Activated CD4-positive, alpha-beta T cell treated with anti-CD3 and anti-CD28 coated beads for 48 hours (primary cell): ENCODE data around the gene TRAPPC13.
"Not testable (repeated sequence)": the region's sequence is repeated elsewhere in the genome, so short reads cannot be mapped to it uniquely, and the experiment has no call there.

Source experiments
- DNase-seq: peaks from one replicate; pipeline ENCODE4 v3.0.0-alpha.2; 2020

Gene TRAPPC13, protein sequence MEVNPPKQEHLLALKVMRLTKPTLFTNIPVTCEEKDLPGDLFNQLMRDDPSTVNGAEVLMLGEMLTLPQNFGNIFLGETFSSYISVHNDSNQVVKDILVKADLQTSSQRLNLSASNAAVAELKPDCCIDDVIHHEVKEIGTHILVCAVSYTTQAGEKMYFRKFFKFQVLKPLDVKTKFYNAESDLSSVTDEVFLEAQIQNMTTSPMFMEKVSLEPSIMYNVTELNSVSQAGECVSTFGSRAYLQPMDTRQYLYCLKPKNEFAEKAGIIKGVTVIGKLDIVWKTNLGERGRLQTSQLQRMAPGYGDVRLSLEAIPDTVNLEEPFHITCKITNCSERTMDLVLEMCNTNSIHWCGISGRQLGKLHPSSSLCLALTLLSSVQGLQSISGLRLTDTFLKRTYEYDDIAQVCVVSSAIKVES

DNA sequence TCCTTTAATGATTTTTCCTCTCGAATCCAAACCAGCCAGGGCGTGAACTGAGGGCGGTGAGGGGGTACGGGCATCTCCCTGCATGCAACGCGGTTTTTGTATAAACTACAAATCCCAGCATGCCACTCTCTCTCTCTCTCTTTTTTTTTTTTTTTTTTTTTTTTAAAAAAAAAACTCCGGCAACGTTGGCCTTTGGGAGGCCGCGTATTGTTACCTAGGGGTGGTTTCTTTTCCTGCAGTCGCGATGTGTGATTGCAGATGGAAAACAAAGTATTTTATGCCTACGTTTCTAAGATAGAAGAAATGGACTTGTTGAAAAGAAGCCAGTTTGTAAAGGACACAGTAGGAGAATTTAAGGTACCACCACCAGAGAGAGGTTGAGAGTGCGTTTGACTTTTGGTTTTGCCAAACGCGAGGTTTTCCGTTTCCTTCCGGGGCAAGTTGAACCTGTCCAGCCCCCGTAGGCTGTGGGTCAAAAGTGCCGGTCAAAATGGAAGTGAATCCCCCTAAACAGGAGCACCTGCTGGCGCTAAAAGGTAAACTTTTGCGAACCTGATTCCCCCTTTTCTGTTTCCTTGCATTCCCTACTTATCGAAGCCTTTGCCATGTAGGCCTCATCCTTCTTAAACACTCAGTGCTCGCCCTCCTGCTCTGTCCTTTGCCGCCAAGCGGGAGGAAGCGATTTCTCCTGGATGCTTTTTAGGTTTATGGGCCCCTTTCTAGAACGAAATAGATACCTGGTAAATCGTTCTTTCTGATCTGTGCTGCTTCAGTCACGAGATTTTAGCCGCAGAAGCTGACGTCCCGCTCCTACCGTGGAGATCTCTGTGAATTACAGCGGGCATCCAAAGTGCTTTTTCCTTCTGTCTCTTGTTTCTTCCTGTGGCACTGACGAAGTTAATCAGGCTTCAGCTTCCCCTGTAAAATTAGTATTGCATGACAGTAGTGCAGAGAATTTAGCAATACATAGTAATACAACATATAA lies at the start of gene TRAPPC13, which contains the start of gene SHLD3:
TRAPPC13 (plus strand) TSS at position 457 of the 985 bp plus-strand sequence; CDS start at position 491, 34 bp downstream.
SHLD3 (plus strand) TSS at position 457 of the 985 bp plus-strand sequence. CDS start 4,561 bp downstream, outside the sequence.
- peak; percentile 84 for DNase-seq

DNA sequence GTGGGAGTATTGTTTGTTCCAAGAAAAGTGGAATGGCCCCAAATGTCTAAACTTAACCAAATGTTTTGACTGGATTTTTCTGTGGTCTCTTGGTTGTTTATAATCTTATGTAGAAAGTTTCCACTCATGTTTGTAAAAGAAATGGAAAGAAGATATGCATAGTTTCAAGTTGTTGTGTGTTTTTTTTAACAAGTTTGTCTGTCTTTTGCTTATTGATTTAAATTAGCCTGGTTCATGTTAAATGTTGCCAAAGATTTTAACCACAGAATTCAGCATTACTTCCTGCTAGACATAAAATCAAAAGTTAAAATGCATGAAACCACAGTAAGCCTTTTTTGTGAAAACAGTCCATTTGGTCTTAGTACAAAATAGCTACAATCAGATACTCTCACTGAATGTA lies 47.7 kb upstream of the TRAPPC13 start:
- no peak for DNase-seq

DNA sequence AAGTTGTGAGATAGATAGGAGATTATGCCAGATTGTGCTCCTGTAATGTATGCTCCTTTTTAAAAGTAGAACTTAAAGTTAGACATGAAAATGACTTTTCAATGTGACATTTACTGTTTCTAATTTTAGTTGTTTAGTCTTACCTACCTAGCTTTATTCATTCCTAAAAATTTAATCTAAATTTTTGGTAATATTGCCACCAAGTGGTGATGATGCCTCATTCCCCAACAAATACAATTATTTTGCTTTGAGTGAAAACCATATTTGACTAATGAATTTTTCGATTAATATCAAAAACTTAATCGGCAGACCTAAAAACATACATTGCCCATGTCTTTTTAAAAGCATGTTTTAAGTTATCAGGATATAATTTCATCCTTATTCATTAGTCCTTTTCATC lies 36.1 kb upstream of the TRAPPC13 start:
- no peak for DNase-seq

DNA sequence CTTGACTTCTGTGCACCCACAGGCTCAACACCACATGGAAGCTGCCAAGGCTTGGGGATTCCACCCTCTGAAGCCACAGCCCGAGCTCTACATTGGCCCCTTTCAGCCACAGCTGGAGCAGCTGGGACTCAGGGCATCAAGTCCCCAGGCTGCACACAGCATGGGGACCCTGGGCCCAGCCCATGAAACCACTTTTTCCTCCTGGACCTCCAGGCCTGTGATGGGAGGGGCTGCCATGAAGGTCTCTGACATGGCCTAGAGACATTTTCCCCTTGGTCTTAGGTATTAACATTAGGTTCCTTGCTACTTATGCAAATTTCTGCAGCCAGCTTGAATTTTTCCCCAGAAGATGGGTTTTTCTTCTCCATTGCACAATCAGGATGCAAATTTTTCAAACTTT lies 23.1 kb upstream of the TRAPPC13 start:
- not testable (repeated sequence) for DNase-seq

DNA sequence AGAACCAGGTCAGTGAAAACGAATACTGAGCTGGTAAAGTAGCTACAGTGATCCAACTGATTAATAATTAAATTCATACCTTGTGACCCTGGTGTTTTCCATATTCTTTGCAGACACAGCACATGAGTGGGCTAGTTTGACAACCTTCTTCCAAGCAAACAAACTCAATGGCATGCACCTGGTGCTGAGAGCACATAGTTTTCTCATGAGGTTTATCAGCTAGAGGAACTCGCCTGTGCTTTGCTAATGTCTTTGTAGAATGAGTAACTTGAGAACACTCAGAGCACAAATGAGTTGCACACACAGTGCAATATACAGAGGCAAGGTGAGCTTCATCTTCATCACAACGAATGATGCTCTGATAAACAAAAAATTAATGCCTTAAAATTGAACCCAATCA lies 13.3 kb upstream of the TRAPPC13 start:
- no peak for DNase-seq

DNA sequence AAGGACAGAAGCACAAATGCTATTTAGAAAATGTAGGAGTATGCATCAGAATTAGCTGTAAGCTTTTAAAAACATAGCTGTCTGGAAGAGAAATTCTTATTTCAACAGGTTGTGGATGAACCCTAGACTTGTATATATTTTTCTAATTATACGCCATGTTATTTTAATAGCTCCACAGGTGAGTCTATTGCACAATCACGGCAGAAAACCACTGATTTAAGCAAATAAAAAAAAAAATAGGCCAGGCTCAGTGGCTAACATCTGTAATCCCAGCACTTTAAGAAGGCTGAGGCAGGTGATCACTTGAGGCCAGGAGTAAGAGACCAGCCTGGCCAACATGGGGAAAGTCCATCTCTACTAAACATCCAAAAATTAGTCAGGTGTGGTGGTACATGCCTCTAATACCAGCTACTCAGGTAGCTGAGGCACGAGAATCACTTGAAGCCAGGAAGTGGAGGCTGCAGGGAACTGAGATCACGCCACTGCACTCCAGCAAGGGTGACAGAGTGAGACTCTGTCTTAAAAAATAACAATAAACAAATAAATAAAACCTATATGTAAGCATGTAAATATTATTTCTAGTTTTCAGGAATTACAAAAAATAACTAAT lies 12.4 kb upstream of the TRAPPC13 start:
- no peak for DNase-seq

DNA sequence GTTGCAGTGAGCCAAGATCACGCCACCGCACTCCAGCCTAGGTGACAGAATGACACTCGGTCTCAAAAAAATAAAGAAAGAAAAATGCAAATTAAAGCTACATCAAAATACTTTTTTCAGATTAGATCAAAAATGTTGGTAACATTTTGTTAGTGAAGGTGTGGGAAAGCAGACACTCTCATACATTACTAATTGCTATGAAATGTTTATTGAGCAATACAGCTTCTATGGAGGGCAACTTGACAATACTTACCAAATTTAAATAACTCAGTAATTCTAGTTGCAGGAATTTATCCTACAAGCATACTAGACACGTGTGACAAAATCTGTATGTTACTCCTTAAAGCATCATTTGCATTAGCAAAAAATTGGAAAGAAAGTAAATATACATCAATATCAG lies 4.8 kb upstream of the TRAPPC13 start:
- DNase-seq = no peak

DNA sequence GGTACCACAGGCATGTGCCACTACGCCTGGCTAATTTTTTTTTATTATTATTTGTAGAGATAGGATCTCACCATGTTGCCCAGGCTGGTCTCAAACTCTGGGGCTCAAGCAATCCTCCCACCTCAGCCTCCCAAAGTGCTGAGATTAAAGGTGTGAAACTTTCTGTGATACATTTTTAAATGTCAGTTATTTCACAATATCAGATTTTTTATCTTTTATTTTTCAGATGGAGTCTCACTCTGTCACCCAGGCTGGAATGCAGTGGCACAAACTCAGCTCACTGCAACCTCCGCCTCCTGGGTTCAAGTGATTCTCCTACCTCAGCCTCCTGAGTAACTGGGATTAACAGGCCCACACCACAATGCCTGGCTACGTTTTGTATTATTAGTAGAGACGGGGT lies 2.9 kb upstream of the TRAPPC13 start:
- not testable (repeated sequence) for DNase-seq

DNA sequence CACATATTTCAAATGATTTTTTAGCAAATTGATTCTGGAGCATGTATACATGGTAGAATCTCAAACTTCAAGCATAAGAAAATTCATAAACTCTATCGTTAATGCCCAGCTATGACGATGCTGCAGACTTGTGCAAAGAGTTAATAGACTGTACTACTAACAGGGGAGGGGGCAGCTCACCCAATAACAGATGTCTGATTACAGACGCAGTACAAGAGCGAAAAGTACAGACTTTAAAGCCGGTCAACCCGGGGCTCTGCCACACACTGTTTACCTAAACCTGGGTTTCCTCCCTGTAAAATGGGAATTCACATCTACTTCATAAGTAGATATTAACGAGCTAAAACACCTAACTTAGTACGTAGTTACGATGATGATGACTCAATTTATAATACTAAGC lies 1.3 kb upstream of the TRAPPC13 start:
- DNase-seq = no peak

DNA sequence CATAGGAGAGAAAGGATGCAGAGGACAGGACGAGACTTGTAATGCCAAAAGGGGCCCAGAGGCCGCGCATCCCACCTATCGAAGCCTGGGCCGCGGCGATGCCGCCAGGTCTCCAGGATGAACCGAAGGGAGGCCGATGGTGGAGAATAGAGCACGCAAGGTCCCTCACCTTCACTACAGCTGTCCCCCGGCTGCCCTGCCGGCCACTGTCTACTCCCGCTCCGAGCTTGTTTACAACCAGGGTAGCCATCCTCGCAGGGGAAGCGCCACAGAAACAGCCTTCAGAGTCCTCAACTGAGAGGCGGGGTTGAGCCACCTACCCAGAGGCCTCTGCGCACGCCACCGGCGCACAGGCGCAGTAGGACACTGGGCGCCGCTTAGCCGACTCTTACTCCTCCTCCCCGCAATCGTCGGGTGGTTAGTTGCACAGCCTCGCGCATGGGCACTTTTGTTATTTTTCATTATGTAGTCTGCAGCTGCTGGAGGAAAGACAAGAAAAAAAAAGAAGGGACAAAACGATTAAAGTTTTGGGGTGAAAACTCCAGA lies 729 bp upstream of the TRAPPC13 start, which contains the start of gene TRIM23:
TRIM23 (minus strand) TSS at position 309 of the 546 bp plus-strand sequence; CDS start at position 250, 59 bp downstream.
- peak; percentile 93 for DNase-seq

DNA sequence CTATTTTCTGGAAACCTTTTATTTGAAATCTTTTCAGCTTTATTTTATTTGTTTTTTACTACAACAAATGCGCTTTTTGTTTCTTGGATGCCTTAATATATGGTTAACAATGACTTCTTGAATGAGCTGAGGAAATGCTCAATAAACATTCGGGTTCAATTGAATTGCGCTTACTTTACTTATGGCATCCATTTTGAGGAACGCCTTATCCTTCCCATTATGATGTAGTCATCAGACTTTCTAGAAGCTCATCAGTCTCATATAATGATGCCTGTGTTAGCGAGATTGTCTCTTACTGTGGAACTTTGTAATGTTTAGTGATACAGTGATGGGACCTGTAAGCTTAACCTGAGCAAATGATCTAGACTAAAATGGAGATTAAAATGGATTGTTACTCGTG lies 916 bp downstream of the TRAPPC13 start:
- no peak for DNase-seq

DNA sequence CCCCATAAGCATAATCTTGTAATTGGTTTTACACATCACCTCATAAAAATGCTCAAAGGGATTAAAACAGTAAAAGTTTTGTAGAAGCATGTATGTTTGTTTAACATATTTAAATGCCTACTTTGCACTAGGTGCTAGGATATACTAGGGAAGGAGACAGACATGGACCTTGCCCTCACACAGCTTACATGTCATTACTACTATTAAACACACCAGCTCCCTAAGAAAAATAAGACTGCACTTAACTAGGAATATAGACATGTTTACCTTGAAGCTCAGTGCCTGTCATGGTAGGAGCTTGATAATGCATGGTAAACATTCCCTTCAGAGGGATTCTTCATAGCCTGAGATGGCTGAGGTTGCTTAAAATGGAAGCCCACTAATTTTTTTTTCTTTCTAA lies 6.2 kb downstream of the TRAPPC13 start:
- no peak for DNase-seq

DNA sequence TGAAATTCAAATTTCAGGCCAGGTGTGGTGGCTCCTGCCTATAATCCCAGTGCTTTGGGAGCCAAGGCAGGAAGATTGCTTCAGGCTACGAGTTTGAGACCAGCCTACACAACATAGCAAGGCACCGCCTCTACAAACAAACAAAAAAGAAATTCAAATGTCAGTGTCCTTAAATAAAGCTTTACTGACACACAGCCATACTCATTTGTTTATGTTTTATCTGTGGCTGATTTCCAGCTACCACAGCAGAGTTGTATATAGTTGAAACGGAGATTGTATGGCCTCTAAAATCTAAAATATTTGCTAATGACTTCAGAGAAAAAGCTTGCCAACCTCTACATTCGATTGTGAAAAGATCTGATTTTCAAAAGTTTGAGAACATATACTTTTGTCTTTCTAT lies 15.4 kb downstream of the TRAPPC13 start:
- DNase-seq = no peak

DNA sequence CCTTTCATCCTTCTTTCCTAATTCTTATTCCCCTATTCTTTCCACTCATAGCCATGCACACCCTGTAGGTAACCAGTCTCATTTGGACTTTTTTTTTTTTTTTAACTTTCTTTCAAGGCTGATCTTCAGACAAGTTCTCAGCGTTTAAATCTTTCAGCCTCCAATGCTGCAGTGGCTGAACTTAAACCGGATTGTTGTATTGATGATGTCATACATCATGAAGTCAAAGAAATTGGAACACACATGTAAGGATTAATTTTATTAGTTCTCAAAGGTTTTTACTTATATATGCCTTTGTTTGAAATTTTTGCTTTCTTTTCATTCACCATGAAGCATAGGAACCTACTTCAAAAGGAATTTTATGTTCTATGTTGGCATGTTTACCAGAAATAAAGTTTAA lies 22.1 kb downstream of the TRAPPC13 start:
- DNase-seq = no peak

DNA sequence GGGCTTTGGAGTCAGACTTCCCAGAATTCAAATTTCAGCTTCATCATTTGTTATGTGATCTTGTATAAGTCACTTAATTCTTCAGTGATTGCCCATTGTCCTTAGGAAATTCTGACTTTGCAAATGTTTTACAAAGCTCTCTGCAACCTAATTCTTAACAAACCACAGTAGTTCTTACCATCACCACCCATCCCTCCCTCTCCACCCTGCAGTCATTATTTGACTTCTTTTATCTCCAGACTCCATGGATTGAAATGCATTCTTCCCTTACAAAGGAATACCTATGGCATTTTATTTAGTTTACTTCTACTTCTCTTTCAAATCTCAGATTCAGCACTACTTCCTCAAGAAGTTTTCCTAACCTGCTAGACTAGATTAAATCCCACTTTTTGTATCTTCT lies 23.1 kb downstream of the TRAPPC13 start:
- no peak for DNase-seq

DNA sequence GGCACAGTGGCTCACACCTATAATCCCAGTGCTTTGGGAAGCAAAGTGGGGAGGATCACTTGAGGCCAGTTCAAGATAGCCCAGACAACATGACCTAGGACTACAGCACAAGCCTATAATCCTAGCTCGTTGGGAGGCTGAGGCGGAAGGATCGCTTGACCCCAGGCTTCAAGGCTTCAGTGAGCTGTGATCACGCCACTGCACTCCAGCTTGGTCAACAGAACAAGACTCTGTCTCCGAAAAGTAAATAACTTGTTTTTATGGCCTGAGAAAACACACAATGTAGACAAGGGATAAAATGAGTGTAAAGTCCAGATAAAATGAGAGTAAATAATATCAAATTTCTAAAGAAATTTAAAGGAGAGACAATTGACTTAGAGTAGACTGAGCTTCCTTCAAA lies 26.3 kb downstream of the TRAPPC13 start:
- no peak for DNase-seq

DNA sequence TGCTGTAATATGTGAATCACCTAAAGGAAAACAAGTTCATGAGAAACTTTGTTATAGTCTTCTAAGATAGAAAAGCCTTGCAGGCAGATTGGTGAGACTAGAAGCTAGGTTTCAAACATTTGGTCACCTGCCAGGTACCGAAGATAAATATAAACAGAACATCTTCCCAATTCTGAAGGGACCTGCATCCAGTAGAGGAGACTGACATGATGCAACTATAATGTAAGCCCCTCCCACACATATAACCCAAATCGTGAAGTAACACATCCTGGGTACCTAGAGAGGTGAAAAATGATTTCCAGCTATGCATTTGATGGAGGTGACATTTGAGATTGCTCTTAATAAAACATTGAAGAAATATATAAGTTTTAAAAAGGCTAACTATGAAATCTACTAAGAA lies 29.9 kb downstream of the TRAPPC13 start:
- DNase-seq = no peak

DNA sequence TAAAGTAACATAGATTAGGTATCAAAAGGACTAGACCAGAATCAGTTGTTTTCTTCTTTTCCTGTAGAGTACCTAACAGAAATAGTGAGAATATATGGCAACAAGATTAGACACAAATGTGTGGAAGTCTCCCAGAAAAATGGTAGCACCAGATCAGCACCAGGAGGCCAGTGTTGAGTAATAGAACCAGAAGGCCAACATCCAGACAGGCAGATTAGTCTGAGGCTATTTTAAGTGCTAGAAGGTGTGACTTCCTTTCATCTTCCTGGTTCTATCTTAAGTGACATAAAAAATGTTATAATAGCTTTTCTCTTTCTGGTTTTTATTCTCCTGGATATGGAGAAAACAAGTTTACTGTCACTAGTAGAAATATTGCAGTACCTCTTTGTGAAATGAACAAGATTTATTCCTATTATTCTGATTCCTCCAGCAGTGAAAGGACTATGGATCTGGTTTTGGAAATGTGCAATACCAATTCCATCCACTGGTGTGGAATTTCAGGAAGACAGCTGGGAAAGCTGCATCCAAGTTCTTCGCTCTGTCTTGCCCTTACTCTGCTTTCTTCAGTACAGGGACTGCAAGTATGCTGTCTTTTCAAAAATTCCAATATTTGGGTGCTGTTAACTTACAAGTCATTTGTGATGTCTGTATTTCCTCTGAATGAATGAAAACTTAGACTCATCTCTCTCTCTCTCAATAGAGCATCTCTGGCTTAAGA lies 39.1 kb downstream of the TRAPPC13 start:
- DNase-seq = no peak

DNA sequence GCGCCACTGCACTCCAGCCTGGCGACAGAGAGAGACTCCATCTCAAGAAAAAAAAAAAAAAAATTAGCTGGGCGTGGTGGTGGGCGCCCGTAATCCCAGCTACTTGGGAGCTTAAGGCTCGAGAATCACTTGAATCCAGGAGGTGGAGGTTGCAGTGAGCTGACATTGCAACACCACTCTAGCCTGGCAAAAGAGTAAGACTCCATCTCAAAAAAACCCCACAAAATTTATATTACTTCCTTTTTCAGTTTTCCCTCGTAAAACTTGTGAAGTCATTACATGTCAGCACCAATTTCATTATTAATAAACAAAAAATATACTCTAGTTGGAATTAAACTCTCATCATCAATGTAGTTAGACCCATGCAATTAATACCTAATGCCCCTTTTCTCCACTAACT lies 43.9 kb downstream of the TRAPPC13 start:
- no peak for DNase-seq

DNA sequence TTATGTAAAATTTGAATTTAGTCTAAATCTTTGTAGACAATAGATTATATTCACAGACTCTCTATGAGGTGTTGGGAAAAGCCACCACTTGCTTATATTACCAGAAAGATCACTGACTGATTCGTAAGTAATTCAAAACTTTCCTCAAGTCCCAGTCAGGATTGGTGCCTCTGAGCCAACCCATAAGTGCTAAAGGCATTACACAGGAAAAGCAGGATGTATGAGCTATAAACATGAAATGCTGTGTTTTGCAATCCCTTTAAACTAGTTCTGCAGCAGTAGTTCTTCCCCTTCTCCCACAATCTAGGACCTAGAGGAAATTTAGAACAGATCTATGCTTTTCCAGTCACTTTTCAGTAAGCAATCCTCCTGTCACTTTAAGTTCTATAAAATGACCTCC lies 48.0 kb downstream of the TRAPPC13 start:
- no peak for DNase-seq

DNA sequence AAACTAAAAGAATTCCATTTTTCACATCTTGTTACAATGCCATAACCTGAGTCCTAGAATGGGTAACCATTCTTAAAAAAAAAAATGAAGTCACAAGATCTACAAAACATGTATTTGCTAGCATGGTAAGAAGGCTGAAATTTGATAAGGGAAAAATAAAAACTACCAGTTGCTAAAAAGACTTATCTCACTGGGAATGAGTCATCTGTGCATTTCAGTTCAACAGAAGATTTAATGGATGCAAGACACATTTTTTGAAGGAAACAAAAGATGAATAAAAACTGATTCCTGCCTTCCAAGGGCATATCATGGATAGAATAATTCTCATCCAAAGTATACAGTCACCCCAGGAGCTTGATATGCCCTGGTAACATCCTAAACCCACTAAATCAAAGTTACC lies 49.9 kb downstream of the TRAPPC13 start:
- DNase-seq = no peak

DNA sequence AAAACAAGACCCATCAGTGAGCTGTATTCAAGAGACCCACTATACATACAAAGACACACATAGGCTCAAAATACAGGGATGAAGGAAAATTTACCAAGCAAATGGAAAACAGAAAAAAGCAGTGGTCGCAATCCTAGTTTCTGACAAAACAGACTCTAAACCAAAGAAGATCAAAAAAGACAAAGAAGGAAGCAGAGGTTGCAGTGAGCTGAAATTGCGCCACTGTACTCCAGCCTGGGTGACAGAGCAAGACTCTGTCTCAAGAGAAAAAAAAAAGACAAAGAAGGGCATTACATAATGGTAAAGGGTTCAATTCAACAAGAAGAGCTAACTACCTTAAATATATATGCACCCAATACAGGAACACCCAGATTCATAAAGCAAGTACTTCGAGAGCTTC lies 51.2 kb downstream of the TRAPPC13 start:
- DNase-seq = not testable (repeated sequence)
